Psoas muscle (tissue), 8 donors: ENCODE results near the gene PID1. TPM values are rescaled to one million over a fixed set of nuclear protein-coding genes. Genes with fewer than 3 reads are reported as not detected.
A peak's percentile ranks its signal among the peaks of the same experiment; 100 is the strongest.

Experiments used
- ATAC-seq, 4 donors: fragments of 200-7000 bp; cut with Tn5 transposase; one replicate each; pipeline ENCODE4 v1.9.1; 2020; ENCODE audit warnings: moderate library complexity in 3 of 4, mild to moderate bottlenecking in 2 of 4
- DNase-seq, 2 donors: peaks; one replicate each; pipeline ENCODE4 v3.0.0-alpha.2; 2020
- H3K27ac ChIP-seq: fragments of 200-600 bp; one replicate; pipeline ENCODE4 v1.8.0; 2022
- H3K27me3 ChIP-seq, 3 donors: fragments of 200-600 bp in 1 of 3; one replicate each; pipeline versions ENCODE4 v1.6.1 to v1.8.0; 2013 to 2022; ENCODE audit warnings: low read length in 2 of 3, mild to moderate bottlenecking in 2 of 3, moderate library complexity in 1 of 3; ENCODE audit not compliant: insufficient read depth in 3 of 3
- H3K36me3 ChIP-seq, 2 donors: fragments of 200-600 bp in 1 of 2; one replicate each; pipeline versions ENCODE4 v1.6.1 to v1.8.0; 2013 to 2022; ENCODE audit warnings: low read depth in 1 of 2, mild to moderate bottlenecking in 1 of 2, moderate library complexity in 1 of 2; ENCODE audit not compliant: insufficient read depth in 1 of 2
- H3K4me1 ChIP-seq: fragments of 200-600 bp; one replicate; pipeline ENCODE4 v1.8.0; 2022
- H3K4me3 ChIP-seq: fragments of 200-600 bp; one replicate; pipeline ENCODE4 v1.8.0; 2022; ENCODE audit warnings: mild to moderate bottlenecking
- H3K9me3 ChIP-seq: fragments of 200-600 bp; one replicate; pipeline ENCODE4 v1.8.0; 2022
- CTCF ChIP-seq: fragments of 200-600 bp; IDR thresholded peaks from one replicate; pipeline ENCODE4 v1.8.0; 2022; ENCODE audit warnings: antibody characterized with exemption
- WGBS, 3 donors: extraction: QIAGEN DNeasy Blood & Tissue Kit; methylation state at CpG; one replicate each; pipeline versions ENCODE4 v1.1.6 to v1.1.7; 2013; 5-methylcytosine and 5-hydroxymethylcytosine counted together
- intact Hi-C, 2 donors: fragments of 100-400 bp; cut with DNase I; formaldehyde crosslinking; loops; one replicate each; pipeline versions ENCODE4 v1.11.0 to v1.14.2; 2022
- polyA plus RNA-seq, 3 donors: library from polyadenylated mRNA; stranded (reverse); fragments of 200-250 nt; gene quantifications; one replicate each; pipeline ENCODE4 v1.2.3, GENCODE V29; 2013
- total RNA-seq, 4 donors: library from RNA; stranded (reverse); fragmentation: NEBNext Ultra II Directional in 2 of 4; extraction: Animal tissue kit (Norgen Biotek cat#: 25700) in 2 of 4; gene quantifications; one replicate each; pipeline versions ENCODE4 v1.2.1 to v1.2.4, GENCODE V29; 2021 to 2023
- donor health status: healthy with polysubstance abuse.
- donor health status: DM: no; HTN: no; CAD: no; lungs with moderate emphysema.
- donor health status: Bipolar disorder and iron deficiency.
- donor health status: healthy.
- donor health status: DM: yes; HTN: yes; CAD: no.
- donor health status: DM: no; HTN: no; CAD: no.
- donor health status: DM: no; HTN: no; CAD: no.
- donor health status: DM: yes; HTN: yes; CAD: no.

The PID1 gene
- total and polyA plus RNA-seq, 7 donors, result 4.3 to 10.6 (median 6.6) TPM

- no peak for DNase-seq
- intact Hi-C loops, result no loop called here
Observed at GRCh38 chr2:229104025-229104424, 167.1 kb downstream of the PID1 start.

GRCh38 chr2:229101314-229101713 is 169.8 kb downstream of the PID1 start:
- H3K36me3 ChIP-seq, result no peaks in the 10 kb centered on the region
- 87 to 90% (median 90%) methylated on average over 1 of the region's 1 CpG for WGBS, 3 donors
- no peak overlapping the region for H3K4me3 ChIP-seq
- DNase-seq (no peak), ATAC-seq (no peak)
- intact Hi-C loops, result no loop called here
- H3K4me1 ChIP-seq, result no peaks in the 10 kb centered on the region
- TF ChIP-seq CTCF, result no peak
- H3K27ac ChIP-seq, result no peak overlapping the region
- H3K9me3 ChIP-seq, result no peaks in the 10 kb centered on the region
- no peaks in the 10 kb centered on the region for H3K27me3 ChIP-seq

More at GRCh38 chr2:229104025-229104424, 167.1 kb downstream of the PID1 start:
- Histone ChIP-seq H3K36me3 (no peaks in the 10 kb centered on the region), H3K4me1 (no peaks in the 10 kb centered on the region), H3K9me3 (no peaks in the 10 kb centered on the region), H3K4me3 (no peak overlapping the region), H3K27ac (no peak overlapping the region), H3K27me3 (no peaks in the 10 kb centered on the region)
- WGBS, 3 donors, result 46 to 57% (median 48%) methylated on average over 3 of the region's 3 CpGs
- no peak for ATAC-seq
- no peak for TF ChIP-seq CTCF

GRCh38 chr2:229099231-229099630 is 171.9 kb downstream of the PID1 start:
- Histone ChIP-seq H3K9me3 (no peaks in the 10 kb centered on the region), H3K27me3 (no peaks in the 10 kb centered on the region), H3K4me3 (no peak overlapping the region), H3K4me1 (no peaks in the 10 kb centered on the region), H3K27ac (no peak overlapping the region), H3K36me3 (no peaks in the 10 kb centered on the region)
- no peak for DNase-seq
- TF ChIP-seq CTCF, result no peak
- ATAC-seq, result no peak
- 94 to 97% (median 96%) methylated on average over 1 of the region's 1 CpG for WGBS, 3 donors
- intact Hi-C loops, result no loop called here

- DNase-seq (peak in 1 of 2 donors; percentile 43), ATAC-seq (no peak)
- no peaks in the 10 kb centered on the region for H3K27me3 ChIP-seq
- no peaks in the 10 kb centered on the region for H3K9me3 ChIP-seq
- WGBS, 3 donors, result 34 to 41% (median 41%) methylated on average over 6 of the region's 6 CpGs
- H3K27ac ChIP-seq, result no peak overlapping the region
- no peaks in the 10 kb centered on the region for H3K36me3 ChIP-seq
- no peak for TF ChIP-seq CTCF
- H3K4me3 ChIP-seq, result no peak overlapping the region
- H3K4me1 ChIP-seq, result no peaks in the 10 kb centered on the region
- intact Hi-C loops, result no loop called here
Observed at GRCh38 chr2:229098801-229099200, 172.3 kb downstream of the PID1 start.

- Histone ChIP-seq H3K9me3 (no peaks in the 10 kb centered on the region), H3K27ac (no peak overlapping the region), H3K4me3 (no peak overlapping the region), H3K27me3 (no peaks in the 10 kb centered on the region), H3K36me3 (no peaks in the 10 kb centered on the region), H3K4me1 (no peaks in the 10 kb centered on the region)
- WGBS, 3 donors, result 58 to 75% (median 60%) methylated on average over 4 of the region's 4 CpGs
- ATAC-seq (no peak), DNase-seq (no peak)
- TF ChIP-seq CTCF, result no peak
- intact Hi-C loops, result no loop called here
Observed at GRCh38 chr2:229096409-229097066, 174.5 kb downstream of the PID1 start.
